Measurements from ENCODE around the gene NUDCD3.

The NUDCD3 gene

GRCh38 chr7:44341401-44341800 lies 149.1 kb downstream of the NUDCD3 start:
- DNase-seq = no peak

DNA sequence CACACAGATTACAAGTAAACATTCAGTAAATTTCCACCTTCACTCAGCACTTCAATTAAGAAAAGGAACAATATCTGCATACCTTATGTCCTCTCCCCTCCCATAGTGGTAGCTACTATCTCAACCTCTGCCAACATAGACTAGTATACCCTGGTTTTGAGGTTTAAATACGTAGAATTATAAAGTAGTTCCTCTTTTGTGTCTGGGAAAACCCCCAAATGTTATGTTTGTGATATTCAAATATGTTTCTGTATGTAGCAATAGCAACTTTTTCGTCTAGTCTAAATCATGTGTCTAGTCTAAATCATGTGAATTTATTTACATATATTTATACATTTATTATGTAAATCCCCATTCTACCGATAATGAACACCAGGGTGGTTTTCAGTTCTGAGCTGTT lies 151.9 kb downstream of the NUDCD3 start:
- DNase-seq = no peak

GRCh38 chr7:44336491-44336890 lies 154.0 kb downstream of the NUDCD3 start:
- no peak for DNase-seq

DNA sequence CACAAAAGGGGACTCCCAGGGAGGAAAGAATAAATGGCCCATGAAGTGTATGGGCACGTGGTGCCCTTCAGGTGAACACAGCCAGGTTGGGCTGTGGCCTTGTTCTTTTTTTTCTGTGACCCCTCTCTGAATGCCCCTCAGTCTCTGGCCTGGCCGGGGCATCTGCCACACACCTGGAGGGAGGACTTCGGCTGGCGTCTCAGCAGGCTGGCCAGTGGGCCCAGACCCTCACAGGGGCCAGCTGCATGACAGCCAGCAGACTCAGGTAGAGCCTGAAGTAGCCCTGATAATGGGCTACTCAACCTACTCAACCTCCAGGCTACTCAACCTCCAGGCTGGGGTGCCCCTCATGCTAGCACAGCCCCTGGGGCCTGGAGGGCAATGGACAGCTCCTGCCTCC lies 155.3 kb downstream of the NUDCD3 start:
- no peak for DNase-seq

DNA sequence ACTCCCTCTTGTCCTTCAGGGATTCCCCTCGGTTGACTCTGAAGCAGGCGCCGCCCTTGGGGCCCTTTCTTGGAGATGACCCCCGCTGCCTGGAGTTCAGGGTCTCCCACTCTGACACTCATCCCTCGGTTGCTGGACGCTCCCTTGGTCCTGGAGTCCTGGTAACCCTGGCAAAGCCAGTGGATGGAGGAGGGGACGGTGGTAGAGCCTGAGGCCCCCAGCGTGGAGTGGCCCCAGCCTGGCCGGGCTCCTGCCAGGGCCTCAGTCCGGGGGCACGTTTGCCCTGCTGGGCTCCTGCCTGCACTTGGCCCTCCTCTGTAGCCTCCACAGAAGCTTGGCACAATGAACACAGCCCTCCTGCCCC lies 155.7 kb downstream of the NUDCD3 start:
- no peak for DNase-seq

DNA sequence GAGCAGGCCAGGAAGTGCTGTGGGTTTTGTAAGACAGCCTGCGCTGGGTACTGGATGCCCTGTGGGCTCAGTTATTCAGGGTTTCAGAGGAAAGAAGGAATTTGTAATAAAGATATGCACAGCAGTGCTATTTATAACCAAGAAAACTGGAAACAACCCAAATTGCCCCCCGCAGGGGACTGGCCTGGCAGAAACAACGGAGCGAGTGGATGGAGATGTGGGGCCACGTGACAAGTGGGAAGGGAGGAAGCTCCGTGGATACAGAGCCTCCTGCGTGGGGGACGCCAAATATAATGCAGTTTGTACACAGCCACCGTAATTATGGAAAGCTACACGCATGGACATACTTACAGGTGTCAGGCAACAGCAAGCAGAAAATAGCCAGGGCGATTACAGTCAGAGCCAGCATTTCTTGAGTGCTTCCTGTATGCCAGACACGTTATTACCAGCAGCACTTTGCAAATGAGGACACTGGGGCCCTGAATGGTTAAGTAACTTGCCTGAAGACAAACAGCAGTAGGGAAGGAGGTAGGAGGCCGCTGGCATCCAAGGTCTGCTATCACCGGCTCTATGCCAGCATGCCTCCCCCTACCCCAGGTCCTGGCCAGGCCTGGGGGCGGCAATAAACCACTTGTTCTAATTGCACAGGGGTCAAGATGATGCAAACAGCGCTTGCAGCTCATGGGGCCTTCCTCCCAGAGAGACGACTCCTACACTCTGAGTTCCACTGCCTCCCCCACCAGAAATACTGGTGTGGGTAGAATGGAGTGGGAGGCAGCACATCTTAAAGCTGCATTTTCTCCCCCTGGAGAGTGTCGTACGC lies 156.3 kb downstream of the NUDCD3 start:
- no peak for DNase-seq

GRCh38 chr7:44331682-44332081 lies 158.8 kb downstream of the NUDCD3 start:
- DNase-seq = no peak

- no peak for DNase-seq
Observed at GRCh38 chr7:44330331-44330730, 160.1 kb downstream of the NUDCD3 start.

GRCh38 chr7:44329888-44330287 lies 160.6 kb downstream of the NUDCD3 start:
- DNase-seq = no peak
